GM21723 (cell line): ENCODE data around the gene TRMT11.
"Not testable (repeated sequence)": the region's sequence is repeated elsewhere in the genome, so short reads cannot be mapped to it uniquely, and the experiment has no call there.

Experiments used
- ATAC-seq: cut with Tn5 transposase; IDR thresholded peaks from one replicate; pipeline ENCODE4 v1.9.1; 2021; ENCODE audit warnings: mild to moderate bottlenecking, moderate library complexity; ENCODE audit not compliant: unreplicated experiment

Gene TRMT11

DNA sequence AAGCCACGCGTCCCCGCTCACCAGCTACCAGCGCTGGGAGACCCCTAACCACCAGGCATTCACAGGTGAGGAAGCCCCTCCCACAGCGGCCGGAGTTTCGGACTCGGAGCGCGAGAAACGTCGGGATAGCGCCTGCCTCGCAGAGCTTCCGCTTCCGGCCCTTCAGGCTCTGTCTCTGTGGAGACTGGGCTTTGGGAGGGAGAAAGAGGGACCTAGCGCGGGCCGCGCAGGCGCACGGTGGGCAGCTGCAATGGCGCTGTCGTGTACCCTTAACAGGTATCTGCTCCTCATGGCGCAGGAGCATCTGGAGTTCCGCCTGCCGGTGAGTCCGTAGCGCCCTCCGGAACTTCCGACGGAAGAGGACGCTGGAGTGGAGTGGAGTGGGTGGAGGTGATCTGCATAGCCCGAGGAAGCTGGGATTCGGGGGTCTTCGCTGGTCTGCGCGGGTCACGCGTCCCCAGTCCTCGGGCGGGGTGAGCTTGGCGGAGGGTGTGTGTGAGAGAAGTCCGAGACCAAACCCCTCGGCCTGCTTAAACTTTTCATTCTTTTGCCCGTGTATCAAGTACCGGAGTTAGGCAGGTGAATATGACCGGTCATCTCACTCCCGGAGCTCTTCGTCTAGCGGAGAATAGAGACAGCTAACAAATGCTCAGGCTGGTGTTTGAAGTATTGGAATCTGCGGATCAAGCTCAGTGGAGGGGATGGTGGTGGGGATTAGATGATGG, at the start of gene TRMT11:
TRMT11 (plus strand) TSS at position 240 of the 725 bp plus-strand sequence; CDS start at position 251, 11 bp downstream.
- peak; percentile 95 for ATAC-seq

DNA sequence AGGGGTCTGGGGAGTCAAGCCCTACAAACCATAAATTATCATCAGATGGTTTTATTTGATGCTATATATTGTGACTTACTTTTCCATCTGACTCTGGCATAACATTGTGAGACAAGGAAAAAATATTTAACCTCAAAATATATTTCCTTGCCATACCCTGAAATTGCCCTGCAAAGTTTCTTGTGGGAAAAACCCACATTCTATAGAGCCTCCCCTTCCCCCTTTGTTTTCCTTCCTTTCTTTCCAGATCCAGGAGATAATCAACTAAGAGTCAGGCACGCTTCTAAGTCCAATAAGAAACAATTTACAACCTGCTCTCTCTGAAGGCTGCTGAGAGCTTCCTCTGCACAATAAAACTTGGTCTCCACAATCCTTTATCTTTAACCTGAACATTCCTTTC, 47.3 kb upstream of the TRMT11 start:
- ATAC-seq, result no peak

DNA sequence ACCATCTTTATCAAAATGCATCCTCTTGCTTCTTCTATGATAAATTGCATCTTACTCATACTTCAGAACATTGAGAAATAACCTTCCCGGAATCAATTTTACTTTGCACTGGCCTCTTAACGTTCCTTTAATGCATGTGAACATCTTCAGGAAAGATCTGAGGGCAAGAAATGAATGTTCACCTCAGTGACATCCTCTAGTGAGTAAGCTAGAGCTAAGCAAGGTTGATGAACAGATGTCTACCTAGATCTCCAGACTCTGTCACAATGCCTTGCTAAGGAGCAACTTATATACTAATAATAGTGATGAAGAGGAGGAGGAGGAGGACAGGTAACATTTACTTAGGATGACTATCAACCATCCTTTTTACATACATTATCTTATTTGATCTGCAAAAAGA, 46.5 kb upstream of the TRMT11 start:
- ATAC-seq, result no peak

DNA sequence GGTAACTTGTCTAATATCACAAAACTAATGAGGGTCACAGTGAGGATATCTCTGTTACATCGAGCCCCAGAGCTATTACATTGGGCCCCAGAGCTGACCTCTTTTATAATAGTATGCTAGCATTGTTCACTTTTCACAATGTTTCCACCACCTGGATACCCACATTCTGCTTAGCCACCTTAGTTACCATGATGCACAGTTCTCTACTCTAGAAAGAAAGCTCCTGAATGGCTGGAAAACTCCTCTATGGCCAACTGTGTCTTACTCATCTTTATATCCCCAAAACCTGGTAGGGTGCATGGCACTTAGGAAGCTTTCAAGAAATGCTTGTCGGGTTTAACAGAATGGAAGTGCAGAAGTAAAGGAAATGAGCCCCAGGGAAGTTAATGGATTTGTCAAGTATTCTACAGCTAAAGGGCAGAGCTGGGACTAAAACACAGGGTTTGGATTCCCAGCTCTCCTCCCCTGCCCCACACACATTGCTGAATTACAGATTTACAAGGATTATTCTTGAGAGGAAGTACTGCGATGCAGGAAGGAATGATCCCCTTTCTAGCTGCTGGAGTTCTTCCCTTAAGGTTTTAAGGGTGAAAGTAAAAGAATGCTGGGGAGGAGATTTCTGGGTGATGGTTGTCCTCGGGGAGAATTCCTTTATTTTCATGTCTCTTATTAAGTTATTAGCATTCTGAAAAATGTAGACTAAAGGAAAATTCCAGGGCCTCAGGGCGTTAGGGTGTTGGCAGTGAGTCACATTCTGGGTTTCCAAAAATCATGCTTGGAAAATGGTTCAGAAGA, 45.9 kb upstream of the TRMT11 start:
- ATAC-seq, result no peak

DNA sequence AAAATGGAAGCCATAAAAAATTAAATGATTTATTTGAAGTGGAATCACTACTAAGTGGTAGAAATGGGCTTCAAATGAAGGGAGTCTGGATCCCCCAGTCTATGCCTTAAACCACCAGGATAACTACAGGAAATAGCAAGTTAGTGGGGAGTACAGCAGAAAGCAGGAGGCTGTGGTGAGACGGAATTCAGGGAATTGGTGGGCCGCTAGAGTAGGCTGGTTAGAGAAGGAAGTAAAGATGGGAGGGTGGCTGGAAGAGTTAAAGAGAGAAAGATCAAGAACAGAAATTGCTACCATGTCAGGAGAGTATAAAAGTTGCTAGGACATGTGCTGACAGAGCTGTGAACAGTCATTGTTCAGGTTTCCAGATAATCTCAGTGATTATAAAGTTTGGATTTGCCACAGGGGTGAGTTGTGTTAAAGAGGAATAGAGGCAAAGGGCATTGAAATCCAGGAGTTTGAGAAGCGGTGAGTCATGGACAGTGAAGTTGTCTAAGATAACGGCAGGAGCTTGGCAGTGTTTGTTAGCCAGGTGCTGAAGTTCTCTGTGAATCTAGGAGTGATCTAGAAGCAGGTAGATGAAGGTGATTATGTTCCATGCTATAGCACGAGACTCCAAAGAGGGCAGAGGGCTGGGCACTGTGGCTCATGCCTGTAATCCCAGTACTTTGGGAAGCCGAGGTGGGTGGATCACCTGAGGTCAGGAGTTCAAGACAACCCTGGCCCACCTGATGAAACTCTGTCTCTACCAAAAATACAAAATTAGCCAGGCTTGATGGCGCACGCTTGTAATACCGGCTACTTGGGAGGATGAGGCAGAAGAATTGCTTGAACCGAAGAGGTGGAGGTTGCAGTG, 43.4 kb upstream of the TRMT11 start:
- no peak for ATAC-seq

DNA sequence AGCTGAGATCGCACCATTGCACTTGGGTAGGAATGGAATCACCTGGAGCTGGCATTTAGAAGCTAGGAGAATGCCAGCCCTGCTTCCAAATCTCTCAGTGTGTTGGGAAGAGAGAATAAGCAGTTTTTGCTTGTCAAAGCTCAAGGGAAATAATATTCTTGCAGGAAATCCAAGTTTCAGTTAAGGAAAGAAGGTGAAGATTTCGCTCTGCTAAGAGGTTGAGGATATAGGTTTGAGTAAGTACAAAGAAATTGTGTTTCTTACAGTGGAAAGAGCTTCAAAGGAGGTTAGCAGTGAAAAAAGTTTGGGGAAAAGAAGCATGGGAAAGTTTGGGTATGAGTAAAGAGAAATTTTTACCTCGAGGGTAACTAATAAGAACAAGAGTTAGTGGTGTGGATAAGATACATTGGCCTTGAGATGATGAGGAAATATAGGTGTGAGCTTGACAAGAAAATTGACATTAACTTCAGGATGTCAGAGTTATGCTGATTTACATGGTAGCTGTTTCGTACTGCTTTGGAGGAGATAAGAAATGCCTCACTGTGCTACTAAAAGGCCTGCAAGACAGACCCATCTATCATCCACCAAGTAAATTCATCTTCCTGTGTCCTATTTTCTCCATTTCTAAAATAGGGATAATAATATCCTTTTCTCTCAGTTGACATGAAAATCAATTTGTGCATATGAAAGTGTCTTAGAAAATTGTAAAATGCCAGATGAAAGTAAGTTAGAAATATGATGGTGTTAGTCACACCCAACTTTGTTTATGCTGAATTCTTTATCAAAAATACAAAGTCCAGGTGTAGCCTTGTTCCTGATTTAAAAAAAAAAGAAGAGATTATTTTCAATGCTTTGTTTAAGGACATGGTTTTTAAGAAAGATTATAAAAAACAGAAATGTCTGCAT, 42.6 kb upstream of the TRMT11 start:
- ATAC-seq, result no peak

DNA sequence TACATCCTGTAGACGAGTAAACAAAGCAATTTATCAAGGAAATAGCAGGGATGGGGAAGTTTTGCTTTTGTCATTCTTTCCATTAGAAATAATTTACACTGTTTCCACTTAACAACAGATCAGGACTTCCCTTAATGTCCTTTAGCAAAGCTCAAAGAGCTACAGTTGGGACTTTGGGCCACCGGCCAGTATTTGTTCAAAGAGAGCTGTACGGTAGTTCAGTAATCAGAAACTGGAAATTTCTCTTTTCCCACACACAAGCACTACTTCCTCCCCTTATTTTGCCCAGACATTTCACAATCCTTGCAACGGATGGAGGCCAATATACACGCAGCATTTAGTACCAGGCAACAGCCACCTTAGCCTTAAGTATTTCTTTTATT, 41.9 kb upstream of the TRMT11 start:
- ATAC-seq, result no peak

DNA sequence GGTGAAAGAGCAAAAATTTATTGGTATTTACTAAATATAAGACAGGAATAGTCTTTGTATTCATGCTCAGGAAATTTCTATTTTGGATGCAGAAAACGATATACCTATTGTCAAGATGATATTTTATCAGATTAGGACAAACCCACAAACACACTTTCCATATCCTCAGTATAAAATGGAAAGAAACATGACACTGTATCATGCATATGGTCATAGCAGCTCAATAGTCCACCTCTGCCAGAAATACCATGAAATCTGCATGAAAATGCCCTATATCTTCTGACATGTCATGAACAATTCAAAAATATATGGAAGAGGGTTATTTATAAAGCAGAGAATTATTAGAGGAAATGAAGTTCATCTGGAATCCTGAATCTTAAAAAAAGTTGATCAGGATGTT, 41.4 kb upstream of the TRMT11 start:
- no peak for ATAC-seq

DNA sequence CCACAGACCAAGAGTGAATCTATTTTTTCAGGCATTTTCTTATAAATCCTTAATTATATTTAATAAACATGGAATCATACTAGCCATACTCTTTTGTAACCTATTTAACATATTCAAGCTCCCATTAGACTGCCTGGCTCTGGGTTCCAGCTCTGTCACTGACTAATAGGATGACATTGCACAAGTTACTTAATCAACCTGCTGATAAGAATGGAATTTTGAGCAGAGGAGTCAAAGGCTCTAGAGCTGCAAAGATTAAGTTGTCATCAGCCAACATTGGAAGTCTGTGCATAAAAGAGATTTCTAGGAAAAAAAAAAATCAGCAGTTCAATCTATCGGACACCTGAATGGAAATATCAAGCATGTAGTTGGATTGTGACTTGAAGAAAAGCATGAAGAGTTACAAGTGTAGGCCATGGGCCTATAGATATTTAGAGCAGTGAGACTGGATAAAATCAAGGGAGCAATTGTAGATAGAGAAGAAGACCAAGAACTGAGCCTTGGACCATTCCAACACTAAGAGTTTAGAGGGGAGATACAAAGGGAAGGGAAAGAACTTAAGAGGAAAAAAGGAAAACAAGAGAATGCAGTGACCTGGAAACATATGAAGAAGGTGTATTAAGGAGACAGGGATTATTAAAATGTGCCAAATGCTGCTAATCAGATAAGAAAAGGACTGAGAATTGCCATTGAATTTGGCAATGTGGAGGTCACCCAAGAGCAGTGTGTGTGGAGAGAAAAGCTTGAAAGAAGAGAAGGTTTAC, 40.8 kb upstream of the TRMT11 start:
- no peak for ATAC-seq

DNA sequence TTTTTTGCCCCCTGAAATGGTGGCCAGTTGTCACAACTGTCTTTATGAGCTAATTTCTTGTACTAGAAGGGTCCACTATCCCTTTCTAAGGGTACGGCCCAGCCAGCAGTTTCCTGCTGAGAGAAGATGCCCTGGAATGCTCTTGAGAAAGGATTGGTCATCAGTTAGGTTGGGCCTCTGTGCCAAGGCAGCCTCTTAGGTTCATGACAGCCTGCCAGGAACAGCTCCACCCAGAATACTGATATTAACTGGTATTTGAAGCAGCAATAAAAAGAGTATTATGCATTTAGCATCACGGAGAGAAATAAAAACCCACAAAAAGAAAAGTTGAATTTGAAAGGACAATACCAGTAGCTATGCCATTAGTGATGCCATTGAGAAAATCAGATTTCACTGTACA, 38.7 kb upstream of the TRMT11 start:
- no peak for ATAC-seq

DNA sequence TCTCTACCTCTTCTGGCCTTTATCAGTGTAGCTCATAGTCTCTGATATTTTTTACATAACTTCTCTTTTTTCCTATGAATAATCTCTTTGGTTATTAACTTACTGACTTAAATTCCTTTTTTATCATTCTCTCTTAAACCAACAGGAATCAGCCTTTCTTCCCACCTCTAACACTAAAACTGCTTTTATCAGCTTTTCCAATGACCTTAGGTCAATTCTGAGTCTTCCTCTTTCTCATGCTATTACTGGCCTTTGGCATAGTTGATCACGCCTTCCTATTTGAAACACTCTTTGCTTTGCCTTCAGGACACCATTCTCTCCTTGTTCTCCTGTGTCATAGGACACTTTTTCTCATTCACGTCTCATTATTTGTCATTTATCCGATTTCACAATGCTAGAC, 37.9 kb upstream of the TRMT11 start:
- ATAC-seq, result no peak

DNA sequence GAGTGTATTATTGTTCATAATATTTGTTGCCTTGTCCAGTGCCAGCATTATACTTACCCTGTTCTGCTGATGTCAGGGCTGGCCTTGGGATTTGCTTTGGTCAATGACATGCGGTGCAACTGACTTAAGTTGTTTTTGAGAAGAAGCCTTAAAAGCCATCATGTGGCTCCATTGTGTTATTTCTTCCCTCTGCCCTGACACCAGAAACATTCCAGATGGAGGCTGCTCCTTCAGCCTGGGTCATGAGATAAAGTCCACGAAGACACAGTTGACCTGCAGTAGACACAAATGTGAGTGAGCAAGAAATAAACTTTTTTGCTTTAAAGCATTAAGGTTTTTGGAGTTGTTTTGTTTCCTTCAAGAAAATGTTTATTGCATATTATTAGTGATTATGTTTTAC, 37.3 kb upstream of the TRMT11 start:
- ATAC-seq, result no peak

DNA sequence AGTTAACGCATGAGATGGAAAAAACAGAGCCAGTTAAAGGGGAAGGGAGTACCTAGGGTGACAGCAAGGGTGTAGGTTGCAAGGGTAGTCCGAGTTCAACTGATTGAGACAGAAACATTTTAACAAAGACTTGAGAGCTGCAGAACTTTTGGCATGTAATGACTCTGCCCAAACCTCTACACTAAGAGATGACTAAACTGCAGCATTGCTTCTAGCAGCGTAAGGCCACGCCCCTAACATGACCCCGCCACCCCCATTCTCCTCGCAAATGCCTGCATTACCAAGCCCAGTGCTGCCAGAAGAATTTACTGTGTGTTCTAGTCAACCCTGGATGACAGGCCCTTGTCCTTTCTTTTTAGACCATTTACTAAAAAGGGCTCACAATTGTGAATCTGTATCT, 36.0 kb upstream of the TRMT11 start:
- ATAC-seq, result no peak

DNA sequence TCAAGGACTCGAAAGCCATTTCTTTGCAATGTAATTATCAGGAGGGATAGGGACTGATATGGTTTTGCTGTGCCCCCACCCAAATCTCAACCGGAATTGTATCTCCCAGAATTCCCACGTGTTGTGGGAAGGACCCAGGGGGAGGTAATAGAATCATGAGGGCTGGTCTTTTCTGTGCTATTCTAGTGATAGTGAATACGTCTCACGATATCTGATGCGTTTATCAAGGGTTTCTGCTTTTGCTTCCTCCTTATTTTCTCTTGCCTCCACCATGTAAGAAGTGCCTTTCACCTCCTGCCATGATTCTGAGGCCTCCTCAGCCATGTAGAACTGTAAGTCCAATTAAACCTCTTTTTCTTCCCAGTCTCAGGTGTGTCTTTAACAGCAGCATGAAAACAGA, 35.6 kb upstream of the TRMT11 start:
- ATAC-seq, result not testable (repeated sequence)

DNA sequence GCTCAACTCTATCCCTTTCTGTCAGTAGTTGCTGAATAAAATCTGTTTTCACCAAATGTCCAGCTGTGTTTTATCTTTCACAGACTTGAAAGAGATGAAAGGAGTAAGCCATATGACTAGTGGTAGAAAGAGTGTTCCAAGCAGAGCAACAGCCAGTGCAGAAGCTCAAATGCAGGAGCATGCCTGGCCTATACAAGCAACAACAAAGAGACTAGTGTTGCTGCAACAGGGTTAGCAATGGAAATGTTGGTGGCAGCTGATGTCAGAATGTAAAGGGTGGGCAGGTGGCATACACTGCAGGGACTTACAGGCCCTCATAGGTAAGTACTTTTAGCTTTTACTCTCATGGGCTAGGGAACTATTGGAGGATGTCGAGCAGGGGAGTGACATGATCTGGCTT, 35.0 kb upstream of the TRMT11 start:
- no peak for ATAC-seq

DNA sequence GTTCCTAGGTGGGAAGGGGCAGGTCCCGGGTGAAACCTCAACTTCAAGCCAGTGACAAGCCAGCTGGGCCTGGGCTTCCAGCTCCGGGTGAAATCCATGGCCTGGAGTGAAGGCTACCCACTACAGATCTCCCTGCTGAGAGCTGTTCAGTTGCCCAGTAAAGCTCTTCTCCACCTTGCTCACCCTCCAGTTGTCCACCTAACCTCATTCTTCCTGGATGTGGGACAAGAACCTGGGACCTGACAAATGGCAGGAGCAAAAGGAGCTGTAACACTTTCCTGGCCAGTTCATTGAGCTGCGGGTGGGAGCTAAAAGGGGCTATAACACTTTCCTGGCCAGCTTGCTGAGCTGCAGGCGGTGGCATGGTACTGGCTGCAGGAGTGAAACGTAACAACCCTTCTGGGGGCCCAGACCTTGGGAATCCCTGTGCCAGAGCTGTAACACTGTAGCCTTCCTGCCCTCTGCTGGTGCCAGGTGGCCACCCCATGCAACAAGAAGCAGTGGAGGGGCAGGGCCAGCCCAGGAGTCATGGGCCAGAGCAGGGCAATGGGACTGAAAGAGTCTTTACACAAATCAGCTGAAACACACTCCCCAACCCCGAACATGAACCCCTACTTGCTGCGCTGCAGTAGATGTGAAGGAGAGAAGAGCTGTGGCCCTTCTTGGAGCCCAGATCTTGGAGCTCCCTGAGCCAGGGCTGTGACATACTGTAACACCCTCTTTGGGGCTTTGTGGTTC, 33.4 kb upstream of the TRMT11 start:
- ATAC-seq, result no peak

DNA sequence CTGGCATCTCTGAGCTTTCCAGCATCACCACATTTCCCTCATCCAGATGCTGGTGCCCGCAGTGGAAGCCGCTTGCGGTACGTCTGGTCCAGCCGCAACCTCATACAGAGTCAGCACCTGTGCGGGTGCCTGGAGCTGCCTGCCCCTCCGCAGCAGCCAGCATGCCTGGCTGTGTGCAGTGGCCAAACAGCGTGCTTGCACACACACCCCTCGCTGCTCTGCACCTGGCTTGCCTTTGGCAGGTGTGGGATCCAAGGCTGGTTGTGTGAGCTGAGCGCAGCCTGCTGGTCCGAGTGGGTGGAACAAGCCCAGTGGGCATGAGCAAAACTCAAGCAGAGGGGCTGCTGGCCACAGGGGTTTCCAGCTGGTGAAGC, 32.9 kb upstream of the TRMT11 start:
- no peak for ATAC-seq

DNA sequence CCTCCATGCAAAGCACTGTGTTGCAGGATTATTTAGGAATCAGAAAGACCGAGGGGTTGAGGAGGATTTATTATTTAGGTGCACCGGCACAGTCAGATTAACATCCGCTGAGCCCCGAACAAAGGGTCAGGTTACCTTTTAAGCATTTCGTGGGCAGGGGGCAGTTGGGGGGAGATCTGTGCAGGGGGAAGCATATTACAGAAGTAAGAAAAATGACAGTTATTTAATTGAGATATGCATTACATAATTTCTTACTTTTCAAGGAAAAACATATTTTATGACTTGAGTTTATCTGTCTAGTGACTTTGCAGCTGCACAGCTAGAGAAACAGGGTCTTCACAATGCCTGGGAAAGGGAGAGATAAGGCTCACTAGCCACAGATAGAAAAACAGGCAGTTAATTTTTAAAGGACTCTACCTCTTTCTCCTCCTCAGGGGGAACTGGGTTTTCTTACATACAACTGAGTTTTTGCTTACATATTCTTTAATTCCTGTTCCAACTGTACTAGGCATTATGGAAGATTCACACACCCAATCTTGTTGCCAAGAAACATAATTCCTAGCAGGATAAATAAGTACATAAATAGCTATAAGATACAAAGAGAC, 31.5 kb upstream of the TRMT11 start:
- no peak for ATAC-seq

DNA sequence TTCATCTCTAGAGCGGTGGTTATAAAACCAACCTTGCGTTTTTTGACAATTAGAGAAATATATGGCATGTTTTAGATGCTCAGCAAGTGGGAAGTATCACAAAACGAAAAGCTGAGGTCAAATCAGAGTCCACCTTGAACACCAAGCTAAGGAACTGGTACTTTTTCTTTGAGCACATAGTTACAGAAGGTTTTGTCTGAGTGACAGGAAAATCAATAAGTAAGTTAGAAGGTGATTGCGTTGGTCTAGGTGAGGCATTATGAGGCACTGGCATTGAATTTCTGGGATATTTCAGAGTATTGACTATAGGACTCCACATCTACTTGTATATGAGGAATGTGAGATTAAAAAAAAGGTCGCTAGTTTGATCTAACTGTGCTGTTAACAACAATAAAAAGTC, 30.4 kb upstream of the TRMT11 start:
- no peak for ATAC-seq
